Heart left ventricle (tissue), 16 donors: ENCODE data around the gene PROSER2. TPM values are rescaled to one million over a fixed set of nuclear protein-coding genes. Genes with fewer than 3 reads are reported as not detected.

Source experiments
- ATAC-seq, 4 donors: fragments of 200-7000 bp; cut with Tn5 transposase; one replicate each; pipeline ENCODE4 v1.9.1; 2020 to 2022; ENCODE audit warnings: moderate library complexity in 4 of 4, mild to moderate bottlenecking in 3 of 4, moderate number of reproducible peaks in 1 of 4
- DNase-seq, 5 donors: peaks; one replicate each; pipeline ENCODE4 v3.0.0-alpha.2; 2020
- H3K27ac ChIP-seq, 12 donors: fragments of 200-600 bp; sonication (generic) in 4 of 12; one replicate each; pipeline versions ENCODE4 v1.5.0 to v1.8.0; 2016 to 2022; ENCODE audit warnings: mild to moderate bottlenecking in 2 of 12
- H3K27me3 ChIP-seq, 9 donors: fragments of 200-600 bp; sonication (generic) in 2 of 9; one replicate each; pipeline versions ENCODE4 v1.5.1 to v1.8.0; 2016 to 2022; ENCODE audit warnings: mild to moderate bottlenecking in 3 of 9
- H3K36me3 ChIP-seq, 9 donors: fragments of 200-600 bp; sonication (generic) in 2 of 9; one replicate each; pipeline versions ENCODE4 v1.5.0 to v1.8.0; 2018 to 2022; ENCODE audit warnings: mild to moderate bottlenecking in 2 of 9
- H3K4me1 ChIP-seq, 12 donors: fragments of 200-600 bp; sonication (generic) in 4 of 12; one replicate each; pipeline versions ENCODE4 v1.5.0 to v1.8.0; 2016 to 2022; ENCODE audit warnings: mild to moderate bottlenecking in 3 of 12
- H3K4me3 ChIP-seq, 12 donors: fragments of 200-600 bp; sonication (generic) in 4 of 12; one replicate each; pipeline versions ENCODE4 v1.5.0 to v1.8.0; 2017 to 2022; ENCODE audit warnings: mild to moderate bottlenecking in 9 of 12, moderate library complexity in 4 of 12
- H3K9me3 ChIP-seq, 12 donors: fragments of 200-600 bp; sonication (generic) in 4 of 12; one replicate each; pipeline versions ENCODE4 v1.5.0 to v1.8.0; 2016 to 2022; ENCODE audit warnings: mild to moderate bottlenecking in 1 of 12
- CTCF ChIP-seq, 12 donors: fragments of 200-600 bp; sonication (generic) in 4 of 12; IDR thresholded peaks; one replicate each; pipeline versions ENCODE4 v1.5.0 to v1.8.0; 2018 to 2022; ENCODE audit warnings: antibody characterized with exemption in 12 of 12, mild to moderate bottlenecking in 5 of 12
- POLR2A ChIP-seq, 2 donors: fragments of 450-650 bp; IDR thresholded peaks; one replicate each; pipeline ENCODE4 v1.6.1; 2017; ENCODE audit warnings: antibody characterized with exemption in 2 of 2, mild to moderate bottlenecking in 2 of 2, moderate library complexity in 2 of 2
- WGBS, 4 donors: extraction: QIAGEN DNeasy Blood & Tissue Kit in 2 of 4; methylation state at CpG; one replicate each; pipeline versions ENCODE4 v1.1.5 to v1.1.7; 2013 to 2018; 5-methylcytosine and 5-hydroxymethylcytosine counted together
- intact Hi-C, 10 donors: fragments of 100-400 bp; cut with DNase I; formaldehyde crosslinking; loops; one replicate each; pipeline versions ENCODE4 v1.11.1 to v1.14.2; 2022
- polyA plus RNA-seq, 2 donors: library from polyadenylated mRNA; stranded (reverse); fragments of 200-250 nt; gene quantifications; one replicate each; pipeline ENCODE4 v1.2.3, GENCODE V29; 2013
- total RNA-seq, 9 donors: library from RNA; depleted of rRNA in 2 of 9; stranded (reverse); fragments of >200 nt in 2 of 9; fragmentation: NEBNext Ultra II Directional in 3 of 9; extraction: Animal tissue kit (Norgen Biotek cat#: 25700) in 3 of 9; gene quantifications; one replicate each; pipeline versions ENCODE4 v1.1.0 to v1.2.4, GENCODE V29; 2016 to 2023
- donor health status: ischemic (EF 13 %, LVEDD 7.1; RV severe dilation, severe dysfunction).
- donor health status: healthy with polysubstance abuse.
- donor health status: DM: no; HTN: yes; CAD: no.
- donor health status: DM: no; HTN: no; CAD: no.
- donor health status: ischemic (EF 25% LVEDD 6.9; RV normal size, moderate dysfunction).
- donor health status: ischemic (EF 25% LVEDD 5.7; RV mildly dilated, moderate dysfunction).
- donor health status: healthy.
- donor health status: DM: yes; HTN: yes; CAD: no.
- donor health status: ischemic (EF 35%, LVEDD 5.7; RV mildly dilated, moderate dysfunction).
- donor health status: nonischemic (EF 11% LVEDD 7.7; RV severe dilation, severe dysfunction).
- donor health status: DM: yes; HTN: yes; CAD: no.
- donor health status: PGD.
- donor health status: ischemic (EF 29% LVEDD 5.4; RV normal size, mild dysfunction).
- donor health status: nonischemic (EF 23%, LVEDD 6.1; RV moderate dilation, normal function).

Gene PROSER2
- total and polyA plus RNA-seq, 11 donors: 0.38 to 3.3 (median 0.83) TPM

- WGBS, 4 donors: 85 to 91% (median 88%) methylated on average over 5 of the region's 5 CpGs
- Histone ChIP-seq H3K4me3 (no peak overlapping the region), H3K27me3 (peaks cover 0 to 5% (median 0%) of the 10 kb centered on the region in 9 donors), H3K27ac (no peak overlapping the region), H3K36me3 (no peaks in the 10 kb centered on the region), H3K9me3 (no peaks in the 10 kb centered on the region), H3K4me1 (peaks cover 0 to under 1% (median 0%) of the 10 kb centered on the region in 12 donors)
- DNase-seq (no peak), ATAC-seq (no peak)
- intact Hi-C loops: no loop called here
- no peak for TF ChIP-seq POLR2A (IDR thresholded peaks at IDR 0.05)
Observed at GRCh38 chr10:11896549-11897200, 73.5 kb downstream of the PROSER2 start.

GRCh38 chr10:11898033-11898371, 74.8 kb downstream of the PROSER2 start:
- H3K27ac ChIP-seq: no peak overlapping the region
- peaks cover 0 to 3% (median 0%) of the 10 kb centered on the region in 12 donors for H3K4me1 ChIP-seq
- H3K9me3 ChIP-seq: no peaks in the 10 kb centered on the region
- 73 to 85% (median 81%) methylated on average over 3 of the region's 3 CpGs for WGBS, 4 donors
- TF ChIP-seq POLR2A (IDR thresholded peaks at IDR 0.05) (no peak), CTCF (IDR thresholded peaks at IDR 0.05) (no peak)
- H3K4me3 ChIP-seq: no peak overlapping the region
- H3K36me3 ChIP-seq: no peaks in the 10 kb centered on the region
- intact Hi-C loops: no loop called here
- DNase-seq (no peak), ATAC-seq (no peak)
- H3K27me3 ChIP-seq: peaks cover 0 to 5% (median 0%) of the 10 kb centered on the region in 9 donors

GRCh38 chr10:11898372-11899066, 75.4 kb downstream of the PROSER2 start:
- ATAC-seq (no peak), DNase-seq (peak in 2 of 5 donors; percentile 17 to 42)
- Histone ChIP-seq H3K4me3 (no peak overlapping the region), H3K27ac (no peak overlapping the region), H3K9me3 (no peaks in the 10 kb centered on the region), H3K4me1 (peaks cover 0 to 3% (median 0%) of the 10 kb centered on the region in 12 donors), H3K27me3 (peaks cover 0 to 5% (median 0%) of the 10 kb centered on the region in 9 donors), H3K36me3 (no peaks in the 10 kb centered on the region)
- TF ChIP-seq POLR2A (IDR thresholded peaks at IDR 0.05) (no peak), CTCF (IDR thresholded peaks at IDR 0.05) (no peak)
- 64 to 71% (median 70%) methylated on average over 16 to 20 of the region's 20 CpGs for WGBS, 4 donors
- intact Hi-C loops: no loop called here

GRCh38 chr10:11899067-11899876, 76.1 kb downstream of the PROSER2 start:
- no peak for TF ChIP-seq CTCF (IDR thresholded peaks at IDR 0.05)
- no peak for TF ChIP-seq POLR2A (IDR thresholded peaks at IDR 0.05)
- peak in 2 of 5 donors; percentile 11 to 51 for DNase-seq
- H3K4me1 ChIP-seq: peaks cover 0 to 3% (median 0%) of the 10 kb centered on the region in 12 donors
- H3K4me3 ChIP-seq: no peak overlapping the region
- 92 to 94% (median 93%) methylated on average over 25 to 28 of the region's 28 CpGs for WGBS, 4 donors
- no peak for ATAC-seq
- H3K27me3 ChIP-seq: peaks cover 0 to 5% (median 0%) of the 10 kb centered on the region in 9 donors
- intact Hi-C loops: no loop called here
- H3K9me3 ChIP-seq: no peaks in the 10 kb centered on the region
- no peaks in the 10 kb centered on the region for H3K36me3 ChIP-seq
- H3K27ac ChIP-seq: no peak overlapping the region
